ENCODE data around the gene SMAD2. TPM values are rescaled to one million over a fixed set of nuclear protein-coding genes. Genes with fewer than 3 reads are reported as not detected.

SMAD2 gene
- total RNA-seq, 1 donor from 2014 or later, result 144 TPM

DNA sequence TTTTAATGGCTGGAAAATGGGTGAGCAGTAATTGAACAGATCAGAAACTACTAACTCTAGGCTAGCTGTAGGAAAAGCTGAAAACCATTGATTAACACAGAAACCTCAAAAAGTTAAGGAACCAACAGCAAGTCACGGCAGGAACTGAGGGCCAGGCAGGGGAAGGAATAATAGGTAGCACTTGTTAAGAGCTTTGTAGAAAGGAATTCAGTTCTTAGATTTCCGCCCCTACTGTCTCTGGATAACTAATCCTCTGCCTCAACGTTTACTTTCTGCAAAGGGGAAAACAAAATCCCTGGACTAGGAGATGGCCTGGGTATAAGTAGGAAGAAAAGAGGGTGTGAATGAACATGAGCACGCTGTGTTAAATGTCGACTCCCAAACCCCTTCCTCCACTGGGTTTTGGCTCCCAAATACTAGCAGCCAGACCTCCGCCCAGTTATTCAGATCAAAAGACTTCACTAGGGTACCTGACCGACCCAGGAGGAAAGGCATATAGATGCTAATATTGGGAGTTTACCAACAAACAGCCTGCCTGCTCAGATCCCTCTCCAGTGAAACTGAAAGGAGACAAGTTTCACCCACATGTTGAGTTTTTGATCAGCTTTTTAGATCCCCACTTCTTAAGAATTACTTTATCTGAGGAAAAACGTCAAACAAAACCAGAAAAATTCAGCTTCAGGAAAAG is 12.4 kb downstream of the SMAD2 start:
- Histone ChIP-seq H3K4me2 (ENCODE audit: low read length) (no peak overlapping the region), H2AFZ (ENCODE audit: low read depth, low read length) (no peak overlapping the region), H3K79me2 (ENCODE audit: insufficient read depth, low read length) (peaks cover 100% of the 10 kb centered on the region), H3K9ac (ENCODE audit: low read length) (no peak overlapping the region), H4K20me1 (ENCODE audit: insufficient read depth, low read length) (peaks cover 96% of the 10 kb centered on the region), H3K9me3 (ENCODE audit: insufficient read depth, low read depth, low read length) (no peaks in the 10 kb centered on the region), H3K27me3 (ENCODE audit: insufficient read depth, low read length) (no peaks in the 10 kb centered on the region), H3K36me3 (ENCODE audit: insufficient read depth, low read length) (no peaks in the 10 kb centered on the region), H3K4me3 (ENCODE audit: insufficient read depth, low read depth, low read length) (no peak overlapping the region), H3K4me1 (ENCODE audit: insufficient read depth, low read length) (peaks cover 5% of the 10 kb centered on the region), H3K27ac (ENCODE audit: low read depth, low read length) (no peak overlapping the region)
- no peaks in the 10 kb centered on the region for H3K36me3 Mint-ChIP-seq (ENCODE audit: low read depth, unreplicated experiment)
- H3K4me3 Mint-ChIP-seq (ENCODE audit: unreplicated experiment), result peak overlapping the region; percentile 58
- H3K27me3 Mint-ChIP-seq (ENCODE audit: low read depth, unreplicated experiment), result no peaks in the 10 kb centered on the region
- DNase-seq (ENCODE audit: low read depth) (no peak), FAIRE-seq (no peak)
- H3K4me1 Mint-ChIP-seq (ENCODE audit: low read depth, unreplicated experiment), result peaks cover 53% of the 10 kb centered on the region
- H3K27ac Mint-ChIP-seq (ENCODE audit: unreplicated experiment), result peak overlapping the region; percentile 26
- no peak for TF ChIP-seq EZH2 (IDR thresholded peaks at IDR 0.05; ENCODE audit: insufficient read depth, low read length)
- TF ChIP-seq, protein P1, sequence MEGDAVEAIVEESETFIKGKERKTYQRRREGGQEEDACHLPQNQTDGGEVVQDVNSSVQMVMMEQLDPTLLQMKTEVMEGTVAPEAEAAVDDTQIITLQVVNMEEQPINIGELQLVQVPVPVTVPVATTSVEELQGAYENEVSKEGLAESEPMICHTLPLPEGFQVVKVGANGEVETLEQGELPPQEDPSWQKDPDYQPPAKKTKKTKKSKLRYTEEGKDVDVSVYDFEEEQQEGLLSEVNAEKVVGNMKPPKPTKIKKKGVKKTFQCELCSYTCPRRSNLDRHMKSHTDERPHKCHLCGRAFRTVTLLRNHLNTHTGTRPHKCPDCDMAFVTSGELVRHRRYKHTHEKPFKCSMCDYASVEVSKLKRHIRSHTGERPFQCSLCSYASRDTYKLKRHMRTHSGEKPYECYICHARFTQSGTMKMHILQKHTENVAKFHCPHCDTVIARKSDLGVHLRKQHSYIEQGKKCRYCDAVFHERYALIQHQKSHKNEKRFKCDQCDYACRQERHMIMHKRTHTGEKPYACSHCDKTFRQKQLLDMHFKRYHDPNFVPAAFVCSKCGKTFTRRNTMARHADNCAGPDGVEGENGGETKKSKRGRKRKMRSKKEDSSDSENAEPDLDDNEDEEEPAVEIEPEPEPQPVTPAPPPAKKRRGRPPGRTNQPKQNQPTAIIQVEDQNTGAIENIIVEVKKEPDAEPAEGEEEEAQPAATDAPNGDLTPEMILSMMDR (IDR thresholded peaks at IDR 0.05; ENCODE audit: insufficient read depth, low read depth, low read length), result no peak
- no peaks in the 10 kb centered on the region for H3K9me3 Mint-ChIP-seq (ENCODE audit: unreplicated experiment)

- Histone ChIP-seq H3K9me3 (ENCODE audit: insufficient read depth, low read depth, low read length) (no peaks in the 10 kb centered on the region), H3K36me3 (ENCODE audit: insufficient read depth, low read length) (no peaks in the 10 kb centered on the region)
- peaks cover 56% of the 10 kb centered on the region for H3K4me1 Mint-ChIP-seq (ENCODE audit: low read depth, unreplicated experiment)
Observed at GRCh38 chr18:47915930-47916329, 14.5 kb downstream of the SMAD2 start.

More at GRCh38 chr18:47915930-47916329, 14.5 kb downstream of the SMAD2 start:
- Histone ChIP-seq H4K20me1 (ENCODE audit: insufficient read depth, low read length) (peaks cover 96% of the 10 kb centered on the region), H3K9ac (ENCODE audit: low read length) (no peak overlapping the region), H3K27ac (ENCODE audit: low read depth, low read length) (no peak overlapping the region), H3K4me3 (ENCODE audit: insufficient read depth, low read depth, low read length) (no peak overlapping the region), H3K27me3 (ENCODE audit: insufficient read depth, low read length) (no peaks in the 10 kb centered on the region), H3K4me1 (ENCODE audit: insufficient read depth, low read length) (peaks cover 5% of the 10 kb centered on the region), H3K4me2 (ENCODE audit: low read length) (no peak overlapping the region), H2AFZ (ENCODE audit: low read depth, low read length) (no peak overlapping the region), H3K79me2 (ENCODE audit: insufficient read depth, low read length) (peaks cover 99% of the 10 kb centered on the region)
- FAIRE-seq (no peak), DNase-seq (ENCODE audit: low read depth) (no peak)
- H3K36me3 Mint-ChIP-seq (ENCODE audit: low read depth, unreplicated experiment), result peaks cover 2% of the 10 kb centered on the region
- no peaks in the 10 kb centered on the region for H3K27me3 Mint-ChIP-seq (ENCODE audit: low read depth, unreplicated experiment)
- no peak overlapping the region for H3K27ac Mint-ChIP-seq (ENCODE audit: unreplicated experiment)
- H3K4me3 Mint-ChIP-seq (ENCODE audit: unreplicated experiment), result no peak overlapping the region
- TF ChIP-seq, protein P1 (IDR thresholded peaks at IDR 0.05; ENCODE audit: insufficient read depth, low read depth, low read length), result no peak
- no peak for TF ChIP-seq EZH2 (IDR thresholded peaks at IDR 0.05; ENCODE audit: insufficient read depth, low read length)
- no peaks in the 10 kb centered on the region for H3K9me3 Mint-ChIP-seq (ENCODE audit: unreplicated experiment)

Measured in astrocyte (in vitro differentiated cells and primary cell).